ENCODE data around the gene KIF22.

KIF22 gene

DNA sequence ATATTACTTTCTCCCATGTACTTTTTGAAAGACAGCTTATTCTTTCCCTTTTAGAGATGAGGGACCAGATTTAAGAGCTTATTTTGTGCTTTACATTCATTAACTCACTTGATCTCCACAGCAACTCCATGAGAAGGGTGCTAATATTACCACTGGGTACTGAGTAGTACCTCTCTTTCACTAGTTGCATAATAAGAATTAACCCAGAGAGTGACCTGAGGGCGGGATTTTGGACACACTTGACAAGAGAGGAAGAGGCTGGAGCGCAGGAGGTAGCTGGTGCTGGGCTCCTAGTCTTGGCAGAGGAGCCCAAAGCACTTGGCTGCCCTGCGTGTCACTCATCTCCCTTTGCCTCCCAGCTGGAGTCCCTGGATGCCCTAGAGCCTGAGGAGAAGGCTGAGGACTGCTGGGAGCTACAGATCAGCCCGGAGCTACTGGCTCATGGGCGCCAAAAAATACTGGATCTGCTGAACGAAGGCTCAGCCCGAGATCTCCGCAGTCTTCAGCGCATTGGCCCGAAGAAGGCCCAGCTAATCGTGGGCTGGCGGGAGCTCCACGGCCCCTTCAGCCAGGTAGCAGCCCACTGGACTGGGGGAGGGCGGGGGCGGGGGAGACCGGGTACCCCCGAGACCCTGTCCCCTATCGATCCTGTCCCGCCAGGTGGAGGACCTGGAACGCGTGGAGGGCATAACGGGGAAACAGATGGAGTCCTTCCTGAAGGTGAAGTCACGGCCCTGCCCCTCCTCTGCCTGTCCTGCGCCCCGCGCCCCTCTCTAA lies 14.1 kb downstream of the KIF22 start:
- DNase-seq = no peak

- DNase-seq = peak; percentile 98
These were observed 14.9 kb downstream of the KIF22 start for GRCh38 chr16:29805232-29806098.

- no peak for DNase-seq
These were observed 15.6 kb downstream of the KIF22 start, which contains the start of gene MAZ for GRCh38 chr16:29806099-29806579. Gene MAZ, plus strand, starts transcription at chr16:29806529. Its CDS starts 173 bp downstream, at chr16:29806702.

GRCh38 chr16:29806641-29807425 lies 16.3 kb downstream of the KIF22 start:
- DNase-seq = peak; percentile 65

- peak; percentile 90 for DNase-seq
These were observed 17.1 kb downstream of the KIF22 start for GRCh38 chr16:29807426-29808218.

GRCh38 chr16:29808219-29808900 lies 17.8 kb downstream of the KIF22 start:
- DNase-seq = no peak

- DNase-seq = no peak
These were observed 18.6 kb downstream of the KIF22 start for GRCh38 chr16:29809031-29809747.

- peak; percentile 52 for DNase-seq
These were observed 19.5 kb downstream of the KIF22 start for GRCh38 chr16:29809850-29810698.

DNA sequence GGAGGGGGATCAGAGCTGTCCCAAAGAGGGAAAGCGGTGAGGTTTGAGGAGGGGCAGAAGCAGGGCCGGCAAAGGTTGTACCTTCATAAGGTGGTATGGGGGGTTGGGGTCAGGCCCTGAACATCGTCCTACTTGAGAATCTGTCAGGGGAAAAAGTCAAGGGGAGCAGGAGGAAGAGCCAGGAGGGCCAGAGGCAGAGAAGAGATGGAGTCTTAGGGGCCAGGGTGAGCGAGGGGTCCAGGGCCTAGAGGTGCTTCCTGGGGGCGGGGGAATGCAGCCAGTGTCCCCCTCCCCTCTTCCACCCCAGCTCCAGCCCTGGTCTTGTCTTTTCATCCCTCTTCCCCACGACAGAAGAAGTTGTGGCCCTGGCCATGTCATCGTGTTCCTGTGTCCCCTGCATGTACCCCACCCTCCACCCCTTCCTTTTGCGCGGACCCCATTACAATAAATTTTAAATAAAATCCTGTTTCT lies 20.2 kb downstream of the KIF22 start:
- no peak for DNase-seq

- DNase-seq = peak; percentile 76
These were observed 20.8 kb downstream of the KIF22 start for GRCh38 chr16:29811170-29811895.

GRCh38 chr16:29811896-29812665 lies 21.5 kb downstream of the KIF22 start, which contains the start of gene PRRT2:
Gene PRRT2, plus strand, starts transcription at chr16:29812193. Its CDS starts 862 bp downstream, at chr16:29813055.
- peak; percentile 66 for DNase-seq

DNA sequence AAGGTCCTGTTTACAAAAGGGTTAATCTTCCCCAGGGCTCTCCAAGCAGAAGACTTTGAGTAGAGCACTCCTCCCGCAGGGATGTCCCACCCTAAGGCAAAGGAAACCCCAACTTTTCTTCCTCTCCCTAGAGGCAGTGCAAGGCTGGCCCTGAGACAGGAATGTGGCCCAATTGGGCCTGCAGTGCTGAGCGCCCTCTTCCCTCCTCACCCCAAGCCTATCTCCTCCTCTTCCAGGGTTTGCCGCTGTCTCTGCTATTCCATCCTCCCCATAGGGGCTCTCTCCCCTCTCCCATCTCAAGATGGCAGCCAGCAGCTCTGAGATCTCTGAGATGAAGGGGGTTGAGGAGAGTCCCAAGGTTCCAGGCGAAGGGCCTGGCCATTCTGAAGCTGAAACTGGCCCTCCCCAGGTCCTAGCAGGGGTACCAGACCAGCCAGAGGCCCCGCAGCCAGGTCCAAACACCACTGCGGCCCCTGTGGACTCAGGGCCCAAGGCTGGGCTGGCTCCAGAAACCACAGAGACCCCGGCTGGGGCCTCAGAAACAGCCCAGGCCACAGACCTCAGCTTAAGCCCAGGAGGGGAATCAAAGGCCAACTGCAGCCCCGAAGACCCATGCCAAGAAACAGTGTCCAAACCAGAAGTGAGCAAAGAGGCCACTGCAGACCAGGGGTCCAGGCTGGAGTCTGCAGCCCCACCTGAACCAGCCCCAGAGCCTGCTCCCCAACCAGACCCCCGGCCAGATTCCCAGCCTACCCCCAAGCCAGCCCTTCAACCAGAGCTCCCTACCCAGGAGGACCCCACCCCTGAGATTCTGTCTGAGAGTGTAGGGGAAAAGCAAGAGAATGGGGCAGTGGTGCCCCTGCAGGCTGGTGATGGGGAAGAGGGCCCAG lies 22.4 kb downstream of the KIF22 start:
- no peak for DNase-seq

DNA sequence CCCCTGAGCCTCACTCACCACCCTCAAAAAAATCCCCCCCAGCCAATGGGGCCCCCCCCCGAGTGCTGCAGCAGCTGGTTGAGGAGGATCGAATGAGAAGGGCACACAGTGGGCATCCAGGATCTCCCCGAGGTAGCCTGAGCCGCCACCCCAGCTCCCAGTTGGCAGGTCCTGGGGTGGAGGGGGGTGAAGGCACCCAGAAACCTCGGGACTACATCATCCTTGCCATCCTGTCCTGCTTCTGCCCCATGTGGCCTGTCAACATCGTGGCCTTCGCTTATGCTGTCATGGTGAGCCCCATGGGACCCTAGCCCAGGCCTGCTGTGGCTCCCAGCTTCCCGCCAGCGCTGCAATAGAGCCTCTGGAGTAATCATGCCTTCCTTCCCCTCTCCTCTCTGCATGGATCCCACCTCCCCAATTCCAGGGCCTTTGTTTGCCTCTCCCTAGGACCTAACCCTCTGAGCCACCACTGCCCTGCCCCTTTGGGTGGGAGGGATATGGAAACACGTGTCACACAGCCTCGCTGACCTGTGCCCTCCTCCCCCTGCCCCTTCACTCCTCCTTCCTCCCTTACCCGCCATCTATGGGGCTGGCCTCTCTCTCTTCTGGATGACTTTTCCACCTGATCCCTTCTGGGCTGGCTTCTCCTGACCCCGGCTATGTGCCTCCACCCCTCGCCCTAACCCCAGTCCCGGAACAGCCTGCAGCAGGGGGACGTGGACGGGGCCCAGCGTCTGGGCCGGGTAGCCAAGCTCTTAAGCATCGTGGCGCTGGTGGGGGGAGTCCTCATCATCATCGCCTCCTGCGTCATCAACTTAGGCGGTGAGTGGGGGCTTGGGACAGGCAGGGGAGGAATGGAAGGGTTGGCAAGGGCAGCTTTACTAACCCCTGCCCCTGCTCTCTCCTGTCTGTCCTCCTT lies 23.4 kb downstream of the KIF22 start:
- DNase-seq = no peak

DNA sequence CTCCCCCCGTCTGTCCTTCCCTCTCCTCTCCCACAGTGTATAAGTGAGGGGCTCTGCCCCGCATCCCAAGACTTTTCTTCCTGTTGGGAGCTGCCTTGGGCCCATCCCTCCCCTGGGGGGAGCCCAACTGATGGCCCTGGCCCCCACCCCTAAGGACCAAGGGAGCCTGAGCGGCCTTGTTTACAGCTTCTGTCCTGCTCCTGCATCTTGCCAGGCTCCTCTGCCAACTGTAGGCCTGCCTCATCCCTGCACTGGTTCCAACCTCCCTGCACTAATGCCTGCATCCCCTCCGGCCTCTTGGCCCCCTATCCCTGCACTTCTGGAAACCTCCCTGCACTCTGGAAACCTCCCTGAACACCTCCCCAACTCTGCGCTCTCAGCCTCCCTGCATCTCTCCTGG lies 24.0 kb downstream of the KIF22 start:
- DNase-seq = no peak

- DNase-seq = peak; percentile 70
These were observed 24.6 kb downstream of the KIF22 start for GRCh38 chr16:29815032-29815721.

Measured in CD4-positive, alpha-beta T cell treated with Interleukin-6 for 4 hours (primary cell).